COLO829 (cell line): ENCODE results near the gene ASCL5.

Source experiments
- DNase-seq: peaks from one replicate; pipeline ENCODE4 v3.0.0; 2012; ENCODE audit warnings: low spot score

The ASCL5 gene

DNA sequence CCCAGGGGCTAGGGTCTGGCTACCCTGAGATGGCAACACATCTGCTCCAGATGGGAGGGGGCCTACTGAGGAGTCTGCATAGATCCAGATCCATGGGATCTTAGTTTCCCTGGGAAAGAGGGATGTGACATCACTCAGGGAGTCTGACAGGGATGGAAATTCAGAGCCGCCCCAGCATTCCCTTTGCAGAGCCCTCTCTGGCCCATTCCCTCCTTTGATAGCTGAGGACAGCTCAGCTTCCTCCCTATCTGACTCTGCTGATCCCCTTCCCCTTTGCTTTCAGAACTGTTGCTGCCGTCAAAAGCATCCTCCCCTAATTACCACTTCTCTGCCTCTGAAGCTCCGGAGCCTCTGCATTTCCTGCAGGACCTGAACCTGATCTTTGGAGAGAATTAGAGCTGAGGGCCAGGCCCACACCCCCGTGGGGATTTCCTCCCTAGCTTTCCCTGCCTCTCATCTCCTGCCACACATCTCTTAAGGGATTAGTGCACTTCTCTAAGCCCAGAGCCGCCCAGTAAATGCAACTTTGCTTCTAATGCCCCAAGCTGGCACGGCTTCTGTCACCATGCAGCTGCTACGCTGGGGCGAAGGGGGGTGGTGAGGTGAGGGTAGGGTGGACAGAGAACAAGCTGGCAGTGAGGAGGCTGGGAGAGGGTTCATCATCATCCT lies 9.5 kb upstream of the ASCL5 start:
- DNase-seq: no peak

GRCh38 chr1:201134405-201134804 lies 7.4 kb upstream of the ASCL5 start:
- no peak for DNase-seq

DNA sequence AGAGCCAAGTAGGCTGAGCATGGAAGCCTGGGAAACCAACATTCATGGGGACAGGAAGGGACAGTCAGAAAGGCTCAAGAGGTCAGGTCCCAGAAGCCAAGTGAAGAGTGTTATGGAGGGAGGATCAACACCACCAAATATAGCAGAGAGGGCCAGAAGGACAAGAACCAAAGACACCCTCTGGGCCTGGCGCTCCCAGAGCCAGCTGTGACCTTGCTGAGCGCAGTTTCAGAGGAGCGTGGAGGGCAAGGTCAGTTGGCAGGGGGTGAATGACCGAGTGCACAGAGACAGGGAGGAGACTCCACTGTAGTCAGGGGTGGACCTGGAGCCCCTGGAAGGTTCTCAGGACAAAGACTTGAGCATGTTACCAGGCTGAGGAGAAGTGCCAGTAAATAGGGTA lies 4.4 kb upstream of the ASCL5 start:
- no peak for DNase-seq

DNA sequence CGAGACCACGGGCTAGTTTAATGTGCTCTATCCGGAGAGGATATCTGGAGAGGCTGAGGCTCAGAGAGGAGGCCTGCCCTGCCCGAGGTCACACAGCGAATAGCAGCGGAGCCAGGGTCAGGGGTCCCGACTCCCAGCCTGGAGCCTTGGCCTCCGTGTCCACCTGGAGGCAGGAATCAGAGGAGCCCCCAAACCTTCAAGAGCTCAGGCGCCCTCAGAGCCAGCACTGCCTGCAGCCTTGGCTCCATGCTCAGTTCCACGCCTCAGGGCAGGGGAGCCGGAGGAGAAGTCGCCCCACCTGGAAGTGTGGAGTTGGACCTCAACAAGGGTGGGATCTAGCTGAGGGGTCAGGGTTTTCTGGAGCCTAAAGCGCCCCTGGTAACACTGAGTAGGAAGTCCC lies 2.0 kb upstream of the ASCL5 start:
- DNase-seq: no peak

DNA sequence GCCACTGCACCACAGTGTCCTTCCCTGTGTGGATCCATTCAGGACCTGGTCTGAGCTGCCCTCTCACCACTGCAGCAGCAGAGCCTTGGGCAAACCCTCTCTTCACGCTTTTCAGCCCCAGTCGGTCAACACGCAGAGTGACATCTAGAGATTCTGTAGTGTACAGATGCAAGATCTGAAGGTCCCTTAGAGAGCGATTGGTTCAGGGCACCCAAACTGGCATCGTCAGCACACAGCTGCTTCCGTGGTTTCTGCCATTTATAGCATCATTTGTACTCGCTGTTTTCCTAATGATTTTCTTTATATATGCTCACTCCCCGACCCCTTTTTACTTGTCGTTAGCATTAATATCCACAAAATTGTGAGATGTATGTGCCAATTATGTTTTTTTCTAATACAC lies 1.5 kb upstream of the ASCL5 start:
- no peak for DNase-seq

GRCh38 chr1:201127755-201128455 lies 921 bp upstream of the ASCL5 start:
- DNase-seq: no peak

DNA sequence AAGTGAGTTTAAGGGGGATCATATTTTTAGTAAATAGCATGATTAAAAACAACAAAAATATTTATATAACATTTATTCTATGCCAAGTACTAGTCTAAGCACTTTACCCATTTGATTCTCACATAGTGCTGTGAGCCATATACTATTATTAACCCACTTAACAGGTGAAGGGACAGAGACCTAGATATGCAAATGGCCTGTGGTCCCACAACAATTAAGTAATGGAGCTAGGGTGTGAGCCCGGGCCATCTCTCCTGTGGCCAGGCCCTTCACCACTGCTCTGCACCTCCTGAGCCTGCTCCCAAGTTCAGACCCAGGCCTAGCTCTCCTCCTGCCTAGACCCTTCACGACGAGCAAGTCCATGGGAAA lies 537 bp downstream of the ASCL5 start:
- DNase-seq: no peak

GRCh38 chr1:201125800-201126199 lies 1.2 kb downstream of the ASCL5 start:
- DNase-seq: no peak

- DNase-seq: no peak
Measured at GRCh38 chr1:201125019-201125418, 2.0 kb downstream of the ASCL5 start.

- no peak for DNase-seq
Measured at GRCh38 chr1:201123866-201124265, 3.1 kb downstream of the ASCL5 start.

GRCh38 chr1:201122321-201122957 lies 4.5 kb downstream of the ASCL5 start:
- DNase-seq: no peak

GRCh38 chr1:201119206-201120197 lies 7.5 kb downstream of the ASCL5 start:
- DNase-seq: peak; percentile 69

- no peak for DNase-seq
Measured at GRCh38 chr1:201116091-201116490, 10.9 kb downstream of the ASCL5 start.

- no peak for DNase-seq
Measured at GRCh38 chr1:201115390-201115937, 11.5 kb downstream of the ASCL5 start.

DNA sequence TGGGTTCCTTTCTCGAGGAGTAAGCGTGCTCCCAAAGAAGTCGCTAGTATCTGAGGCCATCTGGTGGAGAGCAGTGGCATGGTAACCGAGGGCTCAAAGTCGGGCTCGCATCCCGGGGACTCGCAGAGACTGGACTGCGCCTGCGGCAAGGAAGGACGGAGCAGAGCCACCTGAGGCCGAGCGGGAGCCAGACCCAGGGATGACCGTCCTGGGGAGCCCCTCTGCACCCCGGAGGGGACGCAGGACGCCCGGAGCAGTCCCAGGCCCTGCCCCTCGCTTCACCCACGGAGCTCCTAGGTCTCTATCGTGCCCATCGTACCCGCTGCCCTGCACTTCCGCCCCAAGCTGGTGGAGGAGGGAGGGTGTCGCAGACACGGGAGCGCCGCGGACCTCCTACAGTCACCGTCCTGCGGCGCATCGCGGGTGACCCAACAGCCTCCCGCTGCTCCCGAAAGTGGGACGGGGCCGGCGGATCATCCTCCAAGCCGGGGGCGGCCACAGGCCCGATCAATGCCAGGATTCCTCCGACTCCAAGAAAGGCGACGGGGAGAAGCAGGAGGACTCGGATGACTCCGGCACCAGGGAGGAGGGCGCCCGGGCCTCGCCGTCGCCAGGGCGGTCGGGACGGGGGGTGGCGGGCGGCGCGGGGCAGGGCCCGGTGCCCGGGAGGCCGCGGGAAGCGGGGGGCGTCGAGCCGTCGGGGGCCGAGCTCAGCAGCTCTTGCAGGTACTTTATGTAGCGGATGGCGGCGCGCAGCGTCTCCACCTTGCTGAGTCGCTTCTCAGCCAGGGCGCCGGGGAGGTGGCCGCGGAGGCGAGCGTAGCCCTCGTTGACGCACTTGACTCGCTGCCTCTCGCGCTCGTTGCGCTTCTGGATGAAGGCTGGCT lies 12.5 kb downstream of the ASCL5 start:
- DNase-seq: peak; percentile 96

- no peak for DNase-seq
Measured at GRCh38 chr1:201113451-201114244, 13.3 kb downstream of the ASCL5 start.

GRCh38 chr1:201112926-201113325 lies 14.1 kb downstream of the ASCL5 start:
- DNase-seq: no peak

DNA sequence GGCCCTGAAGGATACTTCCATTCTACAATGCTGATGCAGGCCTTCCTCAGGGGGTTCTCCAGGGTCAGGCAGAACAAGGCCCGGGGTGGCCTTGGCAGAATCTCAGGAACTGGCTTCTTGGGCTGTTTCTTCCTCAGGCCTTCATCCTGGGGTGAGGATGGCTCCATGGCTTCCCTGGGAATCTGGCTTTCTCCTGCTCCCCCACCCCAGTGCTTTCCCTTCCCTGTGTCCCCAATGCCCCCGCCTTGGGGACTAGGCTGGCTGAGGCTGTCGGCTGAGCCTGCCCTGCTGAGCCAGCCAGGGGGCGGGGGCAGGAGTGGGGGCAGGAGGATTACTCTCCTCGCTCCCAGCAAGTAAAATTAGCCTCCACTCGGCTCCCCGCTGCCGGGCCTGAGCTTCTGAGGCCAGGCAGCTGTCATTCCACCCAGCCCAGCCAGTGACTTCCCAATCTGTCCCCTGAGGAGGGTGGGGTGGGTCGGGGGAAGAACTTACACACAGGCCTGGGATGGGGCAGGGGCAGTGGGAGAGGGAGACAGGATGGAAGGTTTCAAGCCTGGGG lies 14.7 kb downstream of the ASCL5 start, which contains the start of gene CACNA1S:
Gene CACNA1S, minus strand, starts transcription at position 254 of the 559 bp plus-strand sequence. Its CDS starts 87 bp downstream, at position 167.
- no peak for DNase-seq

GRCh38 chr1:201111672-201112071 lies 15.3 kb downstream of the ASCL5 start:
- DNase-seq: no peak

DNA sequence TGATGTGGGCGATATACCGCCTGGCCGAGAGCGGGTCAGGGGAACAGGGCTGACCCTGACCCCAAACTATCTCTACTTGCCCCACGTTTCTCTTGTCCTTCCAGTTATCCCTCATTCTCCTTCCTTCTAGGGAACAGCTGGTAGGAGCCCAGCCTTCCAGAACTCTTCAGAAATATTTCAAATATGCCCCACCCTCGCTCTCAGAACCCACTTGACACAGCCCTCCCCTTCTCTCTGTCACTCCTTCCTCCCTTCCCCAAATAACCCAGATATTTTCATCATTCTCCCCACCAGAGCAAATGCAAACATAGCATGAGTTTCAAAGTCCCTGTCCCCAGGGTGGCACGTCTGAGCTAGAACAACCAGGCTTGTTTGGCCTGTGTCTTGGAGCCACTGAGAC lies 15.8 kb downstream of the ASCL5 start:
- DNase-seq: no peak
